HG03354 (cell line): Measurements from ENCODE around the gene GPRC5D.
A peak's percentile ranks its signal among the peaks of the same experiment; 100 is the strongest.

Experiments
- ATAC-seq: cut with Tn5 transposase; IDR thresholded peaks from one replicate; pipeline ENCODE4 v1.9.1; 2021; ENCODE audit warnings: mild to moderate bottlenecking; ENCODE audit not compliant: unreplicated experiment, poor library complexity, severe bottlenecking

The GPRC5D gene

GRCh38 chr12:12915656-12916055 lies 36.3 kb downstream of the GPRC5D start:
- ATAC-seq = no peak

GRCh38 chr12:12912711-12913110 lies 39.3 kb downstream of the GPRC5D start:
- ATAC-seq = no peak

- ATAC-seq = no peak
These were observed 42.0 kb downstream of the GPRC5D start for GRCh38 chr12:12909995-12910420.

GRCh38 chr12:12909228-12909994 lies 42.6 kb downstream of the GPRC5D start:
- ATAC-seq = no peak

- no peak for ATAC-seq
These were observed 43.3 kb downstream of the GPRC5D start for GRCh38 chr12:12908711-12909110.

- no peak for ATAC-seq
These were observed 43.7 kb downstream of the GPRC5D start for GRCh38 chr12:12908252-12908651.

GRCh38 chr12:12907552-12907951 lies 44.4 kb downstream of the GPRC5D start:
- no peak for ATAC-seq

- no peak for ATAC-seq
These were observed 48.0 kb downstream of the GPRC5D start for GRCh38 chr12:12903642-12904609.

- no peak for ATAC-seq
These were observed 49.9 kb downstream of the GPRC5D start for GRCh38 chr12:12902036-12902435.

GRCh38 chr12:12901158-12901791 lies 50.7 kb downstream of the GPRC5D start:
- no peak for ATAC-seq

GRCh38 chr12:12900786-12901157 lies 51.2 kb downstream of the GPRC5D start:
- no peak for ATAC-seq

GRCh38 chr12:12899530-12900380 lies 52.2 kb downstream of the GPRC5D start:
- peak; percentile 73 for ATAC-seq

GRCh38 chr12:12898911-12899511 lies 53.0 kb downstream of the GPRC5D start:
- no peak for ATAC-seq

- no peak for ATAC-seq
These were observed 53.7 kb downstream of the GPRC5D start for GRCh38 chr12:12898136-12898717.

- ATAC-seq = no peak
These were observed 54.7 kb downstream of the GPRC5D start for GRCh38 chr12:12897302-12897701.

GRCh38 chr12:12896260-12896659 lies 55.7 kb downstream of the GPRC5D start:
- no peak for ATAC-seq

- ATAC-seq = no peak
These were observed 58.5 kb downstream of the GPRC5D start for GRCh38 chr12:12893438-12893837.

- no peak for ATAC-seq
These were observed 59.3 kb downstream of the GPRC5D start for GRCh38 chr12:12892681-12893141.
